Cardiac septum (tissue), 1 donor: ENCODE measurements around the gene WFDC12. TPM values are rescaled to one million over a fixed set of nuclear protein-coding genes. Genes with fewer than 3 reads are reported as not detected.

Experiments
- DNase-seq: peaks from one replicate; pipeline ENCODE4 v3.0.0-alpha.2; 2020; ENCODE audit warnings: low spot score
- intact Hi-C: fragments of 100-400 bp; cut with DNase I; formaldehyde crosslinking; loops from one replicate; pipeline ENCODE4 v1.14.0; 2022
- total RNA-seq: library from RNA; stranded (reverse); fragmentation: NEBNext Ultra II Directional; extraction: Animal tissue kit (Norgen Biotek cat#: 25700); gene quantifications from one replicate; pipeline ENCODE4 v1.2.1, GENCODE V29; 2021
- donor health status: DM: no; HTN: no; CAD: no.

Gene WFDC12
- total RNA-seq, 1 donor from 2014 or later = not detected

DNA sequence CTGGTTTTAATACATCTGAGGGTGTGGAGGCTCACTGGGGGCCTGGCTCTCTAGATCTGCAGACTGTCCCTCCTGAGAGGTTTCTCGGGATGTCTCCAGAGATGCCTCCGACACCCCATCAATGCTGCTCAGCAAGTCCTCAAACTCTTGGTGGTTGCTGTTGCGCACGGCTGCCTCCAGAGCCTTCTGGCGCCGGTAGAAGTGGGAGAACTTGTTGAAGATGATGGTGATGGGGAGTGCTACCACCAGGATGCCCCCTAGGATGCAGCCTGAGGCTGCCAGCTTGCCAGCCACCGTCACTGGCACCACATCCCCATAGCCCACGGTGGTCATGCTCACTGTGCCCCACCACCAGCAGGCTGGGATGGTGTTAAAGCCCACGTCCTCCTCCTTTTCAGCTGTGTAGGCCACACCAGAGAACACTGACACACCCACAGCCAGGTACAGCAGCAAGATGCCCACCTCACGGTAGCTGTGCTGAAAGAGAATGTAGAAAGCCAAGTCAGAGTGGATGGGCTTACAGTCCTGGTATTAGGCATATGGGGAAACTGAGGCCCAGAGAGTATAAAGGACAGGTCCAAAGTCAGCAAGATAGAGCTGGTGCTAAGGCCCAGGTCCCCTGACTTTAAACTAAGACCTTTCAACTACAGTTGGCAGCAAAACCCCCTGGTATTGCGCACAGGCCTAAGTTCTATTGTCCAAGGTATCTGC lies 29.2 kb downstream of the WFDC12 start:
- no peak for DNase-seq
- intact Hi-C loops = loop anchor here (5.0 kb wide), 2 partner anchors 48 to 83 kb away; no protein-coding TSS in a partner anchor

DNA sequence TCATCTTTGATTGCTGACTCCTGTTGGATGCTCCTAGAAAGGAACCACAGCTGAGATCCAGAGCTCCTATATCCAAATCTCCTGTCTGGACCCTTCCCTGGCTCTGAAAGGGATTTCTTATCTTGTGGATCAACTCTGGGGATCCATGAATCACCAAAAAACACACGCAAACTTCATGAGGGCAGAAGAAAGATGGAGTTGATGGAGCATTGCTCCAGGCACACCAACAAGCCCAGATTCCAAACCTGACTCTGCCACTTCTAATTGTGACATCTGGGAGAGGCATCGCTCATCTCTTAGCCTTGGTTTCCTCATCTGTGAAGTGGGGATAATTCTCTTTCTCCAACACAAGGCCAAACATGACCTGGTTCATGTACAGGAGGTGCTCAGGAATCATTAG lies 30.1 kb downstream of the WFDC12 start:
- intact Hi-C loops = no loop called here
- DNase-seq = no peak

DNA sequence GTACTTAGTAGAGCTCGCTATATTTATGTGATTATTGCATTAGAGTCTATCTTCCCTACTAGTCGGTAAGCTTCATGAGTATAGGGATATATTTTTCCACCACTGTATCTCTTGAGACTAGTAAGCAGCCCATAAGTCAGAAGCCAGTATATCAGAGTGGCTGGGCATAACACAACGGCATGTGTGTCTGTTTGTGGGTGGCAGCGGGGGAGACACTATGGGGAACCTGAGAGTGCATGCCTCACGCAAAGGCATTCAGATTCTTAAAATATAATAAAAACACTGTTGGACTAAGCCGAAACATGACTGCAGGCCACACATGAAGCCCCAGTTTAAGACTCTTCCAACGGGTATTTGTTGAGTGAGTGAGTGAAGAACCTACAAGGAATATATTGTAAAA lies 31.4 kb downstream of the WFDC12 start:
- intact Hi-C loops = no loop called here
- DNase-seq = no peak

DNA sequence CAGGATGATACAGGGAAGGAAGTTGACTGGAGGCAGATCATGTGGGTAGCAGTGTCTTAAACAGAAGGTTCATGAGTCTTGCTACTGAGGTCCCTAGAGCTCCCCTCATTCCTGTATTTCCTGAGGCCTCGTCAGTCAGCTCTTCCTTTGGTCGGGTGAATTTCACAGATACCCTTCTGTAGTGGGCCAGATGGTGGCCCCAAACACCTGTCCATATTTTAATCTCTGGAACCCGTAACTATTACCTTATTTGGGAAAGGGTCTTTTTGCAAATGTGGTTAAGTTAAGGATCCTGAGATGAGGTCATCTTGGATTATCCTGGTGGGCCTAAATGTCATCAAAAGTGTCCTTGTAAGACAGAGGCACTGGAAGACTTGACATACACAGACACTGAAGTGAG lies 32.9 kb downstream of the WFDC12 start:
- DNase-seq = no peak
- intact Hi-C loops = no loop called here

GRCh38 chr20:45090481-45090880 lies 33.8 kb downstream of the WFDC12 start:
- DNase-seq = no peak
- intact Hi-C loops = no loop called here

GRCh38 chr20:45088247-45088646 lies 36.0 kb downstream of the WFDC12 start:
- intact Hi-C loops = no loop called here
- no peak for DNase-seq

DNA sequence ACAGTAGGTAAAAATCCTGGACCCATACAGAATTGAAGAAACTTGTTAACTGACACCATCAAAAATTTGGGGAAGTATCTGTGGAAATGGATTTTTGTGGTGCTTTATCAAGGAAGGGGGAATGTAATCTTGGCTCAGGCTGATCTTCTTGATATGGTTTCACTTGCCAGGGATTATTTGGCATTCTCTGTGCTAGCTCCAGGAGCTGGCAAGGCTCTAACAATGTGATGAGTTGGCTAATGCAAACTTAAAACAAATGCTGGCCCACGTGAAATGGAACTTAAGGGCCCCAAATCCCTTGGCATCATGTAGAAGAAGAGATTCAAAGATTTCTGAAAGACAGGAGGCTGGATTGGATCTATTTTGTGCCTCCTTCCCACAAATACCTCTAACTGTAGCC lies 36.5 kb downstream of the WFDC12 start:
- no peak for DNase-seq
- intact Hi-C loops = no loop called here

GRCh38 chr20:45087097-45087790 lies 37.0 kb downstream of the WFDC12 start:
- DNase-seq = no peak
- intact Hi-C loops = no loop called here

DNA sequence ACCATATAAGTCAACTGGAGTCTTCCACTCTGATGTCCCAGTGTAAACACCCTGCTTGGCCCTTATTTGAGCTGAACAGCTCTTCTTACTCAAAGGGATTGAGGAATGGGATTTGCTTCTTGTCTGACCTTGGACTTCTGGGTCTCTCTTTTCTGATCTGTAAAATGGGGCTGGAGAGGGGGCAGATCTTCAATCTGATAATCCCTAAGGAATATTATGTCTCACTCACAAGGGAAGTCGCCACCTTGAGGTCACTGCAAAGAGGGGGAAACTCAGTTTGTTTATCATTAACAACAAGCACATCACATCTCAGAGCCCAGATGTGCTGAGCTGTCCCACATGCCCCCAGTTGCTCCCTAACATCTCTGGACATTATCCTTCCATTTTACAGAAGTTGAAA lies 38.4 kb downstream of the WFDC12 start:
- intact Hi-C loops = no loop called here
- DNase-seq = no peak

GRCh38 chr20:45085289-45085688 lies 39.0 kb downstream of the WFDC12 start:
- DNase-seq = no peak
- intact Hi-C loops = no loop called here

DNA sequence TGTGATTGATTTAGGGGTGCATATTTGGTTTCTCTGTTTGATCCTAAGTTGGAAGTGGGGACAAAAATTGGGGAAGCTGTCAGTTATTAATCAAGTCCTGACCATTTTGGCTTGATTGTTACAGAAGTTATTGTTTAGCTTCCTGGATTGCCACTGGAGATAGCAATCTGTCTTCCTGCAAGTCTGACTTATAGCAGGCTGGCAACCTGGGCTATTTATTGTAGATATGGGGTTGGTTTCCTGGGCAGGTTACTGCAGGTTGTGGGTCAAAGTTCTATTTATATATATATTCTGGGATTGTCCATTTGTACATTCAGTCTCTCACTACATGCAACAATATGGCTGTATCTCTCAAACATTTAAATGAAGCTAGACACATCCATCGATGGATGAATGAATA lies 41.1 kb downstream of the WFDC12 start:
- no peak for DNase-seq
- intact Hi-C loops = no loop called here

GRCh38 chr20:45082468-45082867 lies 41.8 kb downstream of the WFDC12 start:
- no peak for DNase-seq
- intact Hi-C loops = no loop called here

- DNase-seq = no peak
- intact Hi-C loops = no loop called here
Observed at GRCh38 chr20:45080867-45081624, 43.2 kb downstream of the WFDC12 start.

DNA sequence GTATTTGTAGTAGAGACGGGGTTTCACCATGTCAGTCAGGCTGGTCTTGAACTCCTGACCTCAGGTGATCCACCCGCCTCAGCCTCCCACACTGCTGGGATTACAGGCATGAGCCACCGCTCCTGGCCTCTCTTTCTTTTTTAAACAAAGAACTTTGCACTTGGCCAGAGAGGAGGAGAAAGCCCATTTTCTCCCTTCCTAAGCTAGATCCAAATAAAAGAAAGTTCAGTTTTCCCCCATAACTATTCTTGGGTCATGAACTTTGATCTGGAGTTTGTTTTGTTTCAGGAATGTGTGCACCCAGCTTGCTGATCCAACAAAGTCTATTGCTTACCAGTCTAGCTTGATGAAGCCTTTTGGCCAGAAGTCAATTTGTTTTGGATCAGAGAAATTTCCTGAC lies 46.7 kb downstream of the WFDC12 start:
- intact Hi-C loops = no loop called here
- no peak for DNase-seq

Other genes with a start within 250 kb of the WFDC12 start
- 118 TPM for gene YWHAB, start 238.8 kb downstream of the WFDC12 start, total RNA-seq
- gene PABPC1L, start 214.4 kb downstream of the WFDC12 start, total RNA-seq = 4.7 TPM
- 10.7 TPM for gene TOMM34, start 164.1 kb downstream of the WFDC12 start, total RNA-seq
- gene STK4, start 158.0 kb downstream of the WFDC12 start, total RNA-seq = 11.3 TPM
- gene KCNS1, start 23.3 kb downstream of the WFDC12 start, total RNA-seq = 0.08 TPM
- gene WFDC5, start 9.3 kb downstream of the WFDC12 start, total RNA-seq = not detected
- 0.62 TPM for gene PI3, start 50.4 kb upstream of the WFDC12 start, total RNA-seq
- not detected for gene SEMG1, start 82.6 kb upstream of the WFDC12 start, total RNA-seq
- not detected for gene SEMG2, start 96.9 kb upstream of the WFDC12 start, total RNA-seq
- 1.3 TPM for gene SLPI, start 130.1 kb upstream of the WFDC12 start, total RNA-seq
- not detected for gene RBPJL, start 182.4 kb upstream of the WFDC12 start, total RNA-seq
- gene MATN4, start 183.8 kb upstream of the WFDC12 start, total RNA-seq = not detected
- 100 TPM for gene SDC4, start 224.0 kb upstream of the WFDC12 start, total RNA-seq
- 17.4 TPM for gene SYS1, start 238.7 kb upstream of the WFDC12 start, total RNA-seq